ENCODE measurements around the gene HGFAC.

DNA sequence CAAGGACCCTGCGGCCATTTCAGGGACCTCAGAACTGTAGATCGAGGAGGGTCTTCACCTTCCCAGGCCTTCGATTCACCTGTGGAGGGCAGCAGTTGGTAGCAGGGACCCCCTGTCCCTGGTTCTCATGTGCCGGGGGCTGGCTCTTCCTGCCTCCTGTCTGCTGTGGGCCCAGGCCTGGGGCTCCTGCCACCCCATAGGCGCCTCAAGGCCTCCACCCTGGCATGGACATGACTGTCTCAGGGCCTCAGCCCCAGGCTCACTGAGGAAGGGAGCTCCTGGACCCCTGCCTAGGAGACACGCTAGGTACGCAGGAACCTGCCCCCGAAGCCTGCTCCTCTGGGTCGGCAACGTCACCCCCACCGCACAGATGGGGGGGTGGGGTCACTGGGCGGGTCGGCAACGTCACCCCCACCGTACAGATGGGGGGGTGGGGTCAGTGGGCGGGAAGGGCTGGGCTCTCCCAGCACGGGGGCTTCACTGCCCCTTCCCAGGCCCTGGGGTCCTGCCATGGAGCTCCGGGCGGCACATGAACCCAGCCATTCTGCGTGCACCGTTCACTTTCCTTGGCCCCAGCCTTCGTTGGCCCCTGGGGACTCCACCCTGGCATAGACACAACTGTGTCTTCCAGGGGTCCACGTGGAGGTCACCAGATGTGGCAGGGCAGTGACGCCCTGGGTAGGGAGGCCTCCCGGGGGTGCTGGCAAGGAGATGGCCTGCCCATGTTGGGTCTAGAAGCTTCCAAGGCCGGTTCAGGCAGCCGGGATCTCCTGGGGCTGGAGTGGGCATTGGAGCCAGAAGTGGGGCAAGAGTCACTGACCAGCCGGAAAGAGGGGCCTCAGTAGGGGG, 3.5 kb upstream of the HGFAC start:
- TF ChIP-seq, protein P1, sequence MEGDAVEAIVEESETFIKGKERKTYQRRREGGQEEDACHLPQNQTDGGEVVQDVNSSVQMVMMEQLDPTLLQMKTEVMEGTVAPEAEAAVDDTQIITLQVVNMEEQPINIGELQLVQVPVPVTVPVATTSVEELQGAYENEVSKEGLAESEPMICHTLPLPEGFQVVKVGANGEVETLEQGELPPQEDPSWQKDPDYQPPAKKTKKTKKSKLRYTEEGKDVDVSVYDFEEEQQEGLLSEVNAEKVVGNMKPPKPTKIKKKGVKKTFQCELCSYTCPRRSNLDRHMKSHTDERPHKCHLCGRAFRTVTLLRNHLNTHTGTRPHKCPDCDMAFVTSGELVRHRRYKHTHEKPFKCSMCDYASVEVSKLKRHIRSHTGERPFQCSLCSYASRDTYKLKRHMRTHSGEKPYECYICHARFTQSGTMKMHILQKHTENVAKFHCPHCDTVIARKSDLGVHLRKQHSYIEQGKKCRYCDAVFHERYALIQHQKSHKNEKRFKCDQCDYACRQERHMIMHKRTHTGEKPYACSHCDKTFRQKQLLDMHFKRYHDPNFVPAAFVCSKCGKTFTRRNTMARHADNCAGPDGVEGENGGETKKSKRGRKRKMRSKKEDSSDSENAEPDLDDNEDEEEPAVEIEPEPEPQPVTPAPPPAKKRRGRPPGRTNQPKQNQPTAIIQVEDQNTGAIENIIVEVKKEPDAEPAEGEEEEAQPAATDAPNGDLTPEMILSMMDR (IDR thresholded peaks at IDR 0.05; ENCODE audit: insufficient read depth, low read length): no peak
- no peak for TF ChIP-seq SPI1 (IDR thresholded peaks at IDR 0.05; ENCODE audit: borderline replicate concordance, low read depth)
- TF ChIP-seq GABPA (IDR thresholded peaks at IDR 0.05; ENCODE audit: low read depth): no peak
- no peak for TF ChIP-seq POLR2AphosphoS5 (IDR thresholded peaks at IDR 0.05; ENCODE audit: low read depth)
- TF ChIP-seq, protein P2, sequence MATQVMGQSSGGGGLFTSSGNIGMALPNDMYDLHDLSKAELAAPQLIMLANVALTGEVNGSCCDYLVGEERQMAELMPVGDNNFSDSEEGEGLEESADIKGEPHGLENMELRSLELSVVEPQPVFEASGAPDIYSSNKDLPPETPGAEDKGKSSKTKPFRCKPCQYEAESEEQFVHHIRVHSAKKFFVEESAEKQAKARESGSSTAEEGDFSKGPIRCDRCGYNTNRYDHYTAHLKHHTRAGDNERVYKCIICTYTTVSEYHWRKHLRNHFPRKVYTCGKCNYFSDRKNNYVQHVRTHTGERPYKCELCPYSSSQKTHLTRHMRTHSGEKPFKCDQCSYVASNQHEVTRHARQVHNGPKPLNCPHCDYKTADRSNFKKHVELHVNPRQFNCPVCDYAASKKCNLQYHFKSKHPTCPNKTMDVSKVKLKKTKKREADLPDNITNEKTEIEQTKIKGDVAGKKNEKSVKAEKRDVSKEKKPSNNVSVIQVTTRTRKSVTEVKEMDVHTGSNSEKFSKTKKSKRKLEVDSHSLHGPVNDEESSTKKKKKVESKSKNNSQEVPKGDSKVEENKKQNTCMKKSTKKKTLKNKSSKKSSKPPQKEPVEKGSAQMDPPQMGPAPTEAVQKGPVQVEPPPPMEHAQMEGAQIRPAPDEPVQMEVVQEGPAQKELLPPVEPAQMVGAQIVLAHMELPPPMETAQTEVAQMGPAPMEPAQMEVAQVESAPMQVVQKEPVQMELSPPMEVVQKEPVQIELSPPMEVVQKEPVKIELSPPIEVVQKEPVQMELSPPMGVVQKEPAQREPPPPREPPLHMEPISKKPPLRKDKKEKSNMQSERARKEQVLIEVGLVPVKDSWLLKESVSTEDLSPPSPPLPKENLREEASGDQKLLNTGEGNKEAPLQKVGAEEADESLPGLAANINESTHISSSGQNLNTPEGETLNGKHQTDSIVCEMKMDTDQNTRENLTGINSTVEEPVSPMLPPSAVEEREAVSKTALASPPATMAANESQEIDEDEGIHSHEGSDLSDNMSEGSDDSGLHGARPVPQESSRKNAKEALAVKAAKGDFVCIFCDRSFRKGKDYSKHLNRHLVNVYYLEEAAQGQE (IDR thresholded peaks at IDR 0.05; ENCODE audit: insufficient replicate concordance, low read depth): no peak
